ENCODE data around the gene P4HA2.

The P4HA2 gene

DNA sequence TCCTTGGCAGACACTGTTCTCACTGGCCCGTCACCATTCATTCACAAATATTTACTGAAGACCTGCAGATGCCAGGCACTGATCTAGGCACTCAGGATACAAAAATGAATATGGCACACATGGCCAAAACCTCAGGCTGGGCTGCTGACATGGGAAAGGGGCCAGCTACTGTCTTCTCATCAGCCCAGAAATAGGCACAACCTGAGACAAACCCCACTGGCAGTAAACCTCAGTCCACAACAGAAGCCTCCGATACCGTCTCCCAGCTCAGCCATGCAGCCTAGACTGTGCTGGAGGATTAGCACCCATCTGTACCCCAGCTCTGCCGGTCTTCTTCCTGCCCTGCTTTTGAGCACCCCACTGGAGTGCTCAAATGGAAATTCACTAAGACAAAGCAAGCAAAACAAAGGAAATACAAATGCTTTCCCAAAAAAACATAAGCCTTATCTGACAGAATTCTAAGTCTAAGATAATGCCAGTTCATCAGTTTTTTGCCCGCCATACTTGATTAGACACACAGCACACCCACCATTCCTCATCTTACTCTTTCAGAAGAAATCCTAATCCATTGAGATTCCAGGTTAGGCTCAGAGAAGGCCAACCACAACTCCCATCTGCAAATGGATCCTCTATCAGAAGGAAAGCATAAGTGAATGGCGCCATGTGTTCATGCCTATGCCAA is 8.2 kb downstream of the P4HA2 start:
- Histone ChIP-seq H3K9ac (ENCODE audit: low read depth, low read length) (no peak overlapping the region), H3K9me3 (ENCODE audit: insufficient read depth, low read depth, low read length) (no peaks in the 10 kb centered on the region), H3K36me3 (ENCODE audit: insufficient read depth, low read length) (no peaks in the 10 kb centered on the region), H3K27me3 (ENCODE audit: insufficient read depth, low read length) (no peaks in the 10 kb centered on the region), H3K4me1 (ENCODE audit: insufficient read depth, low read length) (no peaks in the 10 kb centered on the region), H3K27ac (ENCODE audit: low read depth, low read length) (no peak overlapping the region), H3K4me3 (ENCODE audit: low read length) (no peak overlapping the region)
- 91% methylated on average over 6 of the region's 6 CpGs for WGBS

DNA sequence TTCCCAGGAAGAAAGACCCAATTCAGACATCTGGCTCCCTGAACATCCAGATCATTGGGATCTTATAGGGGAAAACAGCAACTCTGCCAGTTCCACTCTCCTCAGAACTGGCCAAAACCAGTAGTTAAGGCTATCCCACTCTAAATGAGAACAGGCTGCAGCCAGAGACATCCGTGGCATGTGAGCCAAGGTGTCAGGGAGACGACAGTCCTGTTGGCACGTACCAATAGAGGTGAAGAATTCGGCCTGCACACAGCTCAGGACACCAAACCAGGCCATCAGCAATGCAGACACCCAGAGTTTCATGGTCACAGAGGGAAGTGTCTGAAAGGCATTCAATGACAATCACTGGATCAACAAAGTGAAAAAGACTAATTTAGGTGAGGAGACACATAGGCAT is 9.3 kb downstream of the P4HA2 start:
- Histone ChIP-seq H3K4me1 (ENCODE audit: insufficient read depth, low read length) (no peaks in the 10 kb centered on the region), H3K4me3 (ENCODE audit: low read length) (no peak overlapping the region), H3K36me3 (ENCODE audit: insufficient read depth, low read length) (no peaks in the 10 kb centered on the region), H3K27ac (ENCODE audit: low read depth, low read length) (no peak overlapping the region), H3K9me3 (ENCODE audit: insufficient read depth, low read depth, low read length) (no peaks in the 10 kb centered on the region), H3K27me3 (ENCODE audit: insufficient read depth, low read length) (no peaks in the 10 kb centered on the region), H3K9ac (ENCODE audit: low read depth, low read length) (no peak overlapping the region)
- 89% methylated on average over 4 of the region's 4 CpGs for WGBS

DNA sequence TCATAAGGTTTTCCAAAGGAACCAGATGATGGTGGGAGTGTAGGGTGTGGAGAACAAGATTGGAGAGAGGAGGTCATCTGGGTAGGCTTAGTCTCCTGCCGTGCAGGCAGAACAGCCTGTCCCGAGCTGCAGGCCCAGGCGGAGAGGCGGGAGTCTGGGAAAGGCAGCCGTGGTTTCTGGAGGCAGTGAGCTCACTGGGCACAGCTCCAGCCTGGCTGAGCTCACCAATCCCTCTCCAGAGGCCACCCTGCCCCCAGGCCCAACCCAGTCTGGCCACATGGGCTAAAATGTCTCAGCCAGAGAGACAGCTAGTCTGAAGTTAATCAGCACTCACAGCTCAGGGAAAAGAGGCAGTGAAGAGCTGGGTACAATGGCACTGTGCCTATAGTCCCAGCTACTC is 12.3 kb downstream of the P4HA2 start:
- no peaks in the 10 kb centered on the region for H3K27me3 ChIP-seq (ENCODE audit: insufficient read depth, low read length)
- H3K9me3 ChIP-seq (ENCODE audit: insufficient read depth, low read depth, low read length) = no peaks in the 10 kb centered on the region
- H3K27ac ChIP-seq (ENCODE audit: low read depth, low read length) = no peak overlapping the region
- H3K36me3 ChIP-seq (ENCODE audit: insufficient read depth, low read length) = no peaks in the 10 kb centered on the region
- no peak overlapping the region for H3K4me3 ChIP-seq (ENCODE audit: low read length)
- H3K4me1 ChIP-seq (ENCODE audit: insufficient read depth, low read length) = no peaks in the 10 kb centered on the region
- no peak overlapping the region for H3K9ac ChIP-seq (ENCODE audit: low read depth, low read length)
- whole genome bisulfite sequencing = 89% methylated on average over 5 of the region's 5 CpGs

GRCh38 chr5:132214491-132214890 is 13.2 kb downstream of the P4HA2 start:
- Histone ChIP-seq H3K4me1 (ENCODE audit: insufficient read depth, low read length) (no peaks in the 10 kb centered on the region), H3K9ac (ENCODE audit: low read depth, low read length) (no peak overlapping the region), H3K36me3 (ENCODE audit: insufficient read depth, low read length) (no peaks in the 10 kb centered on the region; the same call in 1 of the 2 replicates), H3K27me3 (ENCODE audit: insufficient read depth, low read length) (no peaks in the 10 kb centered on the region), H3K4me3 (ENCODE audit: low read length) (no peak overlapping the region), H3K27ac (ENCODE audit: low read depth, low read length) (no peak overlapping the region), H3K9me3 (ENCODE audit: insufficient read depth, low read depth, low read length) (no peaks in the 10 kb centered on the region)
- WGBS = 94% methylated on average over 4 of the region's 4 CpGs

GRCh38 chr5:132213666-132214065 is 14.0 kb downstream of the P4HA2 start:
- no peaks in the 10 kb centered on the region for H3K4me1 ChIP-seq (ENCODE audit: insufficient read depth, low read length)
- H3K9ac ChIP-seq (ENCODE audit: low read depth, low read length) = no peak overlapping the region
- H3K27me3 ChIP-seq (ENCODE audit: insufficient read depth, low read length) = no peaks in the 10 kb centered on the region
- 92% methylated on average over 7 of the region's 7 CpGs for WGBS
- no peaks in the 10 kb centered on the region for H3K9me3 ChIP-seq (ENCODE audit: insufficient read depth, low read depth, low read length)
- H3K4me3 ChIP-seq (ENCODE audit: low read length) = no peak overlapping the region
- H3K36me3 ChIP-seq (ENCODE audit: insufficient read depth, low read length) = no peaks in the 10 kb centered on the region; the same call in 1 of the 2 replicates
- H3K27ac ChIP-seq (ENCODE audit: low read depth, low read length) = no peak overlapping the region

DNA sequence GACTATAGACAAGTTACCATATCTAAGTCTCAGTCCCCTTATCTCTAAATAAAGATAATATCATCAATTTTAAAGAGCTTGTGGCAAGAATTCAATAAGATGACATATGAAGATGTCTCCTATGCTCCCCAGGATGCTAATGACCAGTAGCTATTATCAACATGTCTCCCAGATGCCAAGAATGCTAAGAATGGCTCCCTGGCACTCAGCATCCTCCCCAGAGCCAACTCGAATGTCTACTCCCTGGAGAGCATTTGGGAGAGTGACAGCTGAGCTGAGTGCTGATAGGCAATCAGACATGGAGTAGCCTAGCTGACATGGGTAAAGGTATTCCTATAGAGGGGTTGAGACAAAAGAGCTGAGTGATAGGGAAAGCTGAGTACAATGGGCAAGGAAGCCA is 15.9 kb downstream of the P4HA2 start:
- Histone ChIP-seq H3K27me3 (ENCODE audit: insufficient read depth, low read length) (no peaks in the 10 kb centered on the region), H3K9ac (ENCODE audit: low read depth, low read length) (no peak overlapping the region), H3K27ac (ENCODE audit: low read depth, low read length) (no peak overlapping the region), H3K9me3 (ENCODE audit: insufficient read depth, low read depth, low read length) (no peaks in the 10 kb centered on the region), H3K4me3 (ENCODE audit: low read length) (no peak overlapping the region), H3K4me1 (ENCODE audit: insufficient read depth, low read length) (peaks cover 7% of the 10 kb centered on the region), H3K36me3 (ENCODE audit: insufficient read depth, low read length) (peaks cover 6% of the 10 kb centered on the region; the same call in 1 of the 2 replicates)
- WGBS = 63% methylated on average over 1 of the region's 1 CpG

- Histone ChIP-seq H3K4me3 (ENCODE audit: low read length) (no peak overlapping the region), H3K27ac (ENCODE audit: low read depth, low read length) (no peak overlapping the region), H3K4me1 (ENCODE audit: insufficient read depth, low read length) (peaks cover 7% of the 10 kb centered on the region), H3K9me3 (ENCODE audit: insufficient read depth, low read depth, low read length) (no peaks in the 10 kb centered on the region), H3K36me3 (ENCODE audit: insufficient read depth, low read length) (peaks cover 6% of the 10 kb centered on the region; the same call in 1 of the 2 replicates), H3K27me3 (ENCODE audit: insufficient read depth, low read length) (no peaks in the 10 kb centered on the region), H3K9ac (ENCODE audit: low read depth, low read length) (no peak overlapping the region)
- WGBS = 97% methylated on average over 1 of the region's 1 CpG
Measured at GRCh38 chr5:132210944-132211343, 16.7 kb downstream of the P4HA2 start.

DNA sequence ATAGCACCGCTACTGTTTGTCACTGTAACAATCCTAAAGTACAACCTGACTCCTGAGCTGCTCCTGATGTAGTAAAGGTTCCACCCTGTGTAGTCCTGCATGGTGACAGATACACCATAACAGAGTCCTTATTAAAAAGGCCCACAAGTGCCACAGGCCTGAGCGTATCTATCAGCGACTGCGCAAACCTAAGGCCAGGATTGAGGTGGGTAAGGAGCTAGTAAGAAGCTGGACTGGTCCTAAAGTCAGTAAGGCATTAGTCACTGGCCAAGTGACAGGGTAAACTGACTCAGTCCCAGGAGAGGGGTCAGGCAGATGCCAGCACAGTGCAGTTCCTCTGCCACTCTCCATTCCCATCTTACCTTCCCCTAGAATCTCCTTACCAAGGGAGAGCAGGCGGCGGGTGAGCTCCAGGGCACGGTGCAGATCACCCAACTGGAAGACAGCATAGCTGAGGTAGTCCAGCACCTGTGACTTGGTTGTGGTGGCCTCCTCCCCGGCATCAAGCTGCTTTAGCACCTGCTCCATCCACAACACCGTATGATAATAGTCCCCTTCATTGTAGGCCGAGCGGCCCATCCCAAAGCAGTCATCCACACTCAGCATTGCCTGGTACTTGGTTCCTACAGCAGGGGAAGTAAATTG is 17.6 kb downstream of the P4HA2 start:
- WGBS = 96% methylated on average over 11 of the region's 11 CpGs
- no peak overlapping the region for H3K27ac ChIP-seq (ENCODE audit: low read depth, low read length)
- H3K4me1 ChIP-seq (ENCODE audit: insufficient read depth, low read length) = peaks cover 7% of the 10 kb centered on the region
- H3K36me3 ChIP-seq (ENCODE audit: insufficient read depth, low read length) = peaks cover 6% of the 10 kb centered on the region; the same call in 1 of the 2 replicates
- H3K9ac ChIP-seq (ENCODE audit: low read depth, low read length) = no peak overlapping the region
- no peaks in the 10 kb centered on the region for H3K27me3 ChIP-seq (ENCODE audit: insufficient read depth, low read length)
- H3K4me3 ChIP-seq (ENCODE audit: low read length) = no peak overlapping the region
- H3K9me3 ChIP-seq (ENCODE audit: insufficient read depth, low read depth, low read length) = no peaks in the 10 kb centered on the region

DNA sequence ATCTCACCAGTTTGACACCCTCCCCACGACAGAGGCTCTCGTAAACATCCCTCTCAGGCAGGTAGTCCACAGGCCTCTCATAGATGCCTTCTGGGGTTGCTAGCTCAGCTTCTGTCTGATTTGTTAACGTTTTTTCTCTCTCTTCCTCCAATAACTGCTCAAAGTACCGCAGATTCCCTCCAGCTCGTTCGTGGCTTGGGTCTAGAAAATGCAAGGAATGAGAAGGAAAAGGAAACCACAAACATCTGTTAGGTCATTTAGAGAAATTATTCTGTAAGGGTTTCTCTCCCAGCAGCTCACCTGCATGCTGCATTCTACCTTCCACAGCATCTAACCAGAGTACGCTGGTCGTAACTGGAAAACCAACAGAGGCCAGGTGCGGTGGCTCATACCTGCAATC is 18.5 kb downstream of the P4HA2 start:
- no peaks in the 10 kb centered on the region for H3K9me3 ChIP-seq (ENCODE audit: insufficient read depth, low read depth, low read length)
- no peak overlapping the region for H3K4me3 ChIP-seq (ENCODE audit: low read length)
- H3K27ac ChIP-seq (ENCODE audit: low read depth, low read length) = no peak overlapping the region
- peaks cover 6% of the 10 kb centered on the region; the same call in 1 of the 2 replicates for H3K36me3 ChIP-seq (ENCODE audit: insufficient read depth, low read length)
- WGBS = 95% methylated on average over 9 of the region's 9 CpGs
- H3K9ac ChIP-seq (ENCODE audit: low read depth, low read length) = no peak overlapping the region
- H3K4me1 ChIP-seq (ENCODE audit: insufficient read depth, low read length) = peaks cover 7% of the 10 kb centered on the region
- no peaks in the 10 kb centered on the region for H3K27me3 ChIP-seq (ENCODE audit: insufficient read depth, low read length)

GRCh38 chr5:132207778-132208177 is 19.9 kb downstream of the P4HA2 start:
- Histone ChIP-seq H3K9ac (ENCODE audit: low read depth, low read length) (no peak overlapping the region), H3K4me1 (ENCODE audit: insufficient read depth, low read length) (peaks cover 7% of the 10 kb centered on the region), H3K9me3 (ENCODE audit: insufficient read depth, low read depth, low read length) (no peaks in the 10 kb centered on the region), H3K36me3 (ENCODE audit: insufficient read depth, low read length) (peaks cover 6% of the 10 kb centered on the region; the same call in 1 of the 2 replicates), H3K27ac (ENCODE audit: low read depth, low read length) (no peak overlapping the region), H3K27me3 (ENCODE audit: insufficient read depth, low read length) (no peaks in the 10 kb centered on the region), H3K4me3 (ENCODE audit: low read length) (no peak overlapping the region)
- WGBS = 82% methylated on average over 5 of the region's 5 CpGs

DNA sequence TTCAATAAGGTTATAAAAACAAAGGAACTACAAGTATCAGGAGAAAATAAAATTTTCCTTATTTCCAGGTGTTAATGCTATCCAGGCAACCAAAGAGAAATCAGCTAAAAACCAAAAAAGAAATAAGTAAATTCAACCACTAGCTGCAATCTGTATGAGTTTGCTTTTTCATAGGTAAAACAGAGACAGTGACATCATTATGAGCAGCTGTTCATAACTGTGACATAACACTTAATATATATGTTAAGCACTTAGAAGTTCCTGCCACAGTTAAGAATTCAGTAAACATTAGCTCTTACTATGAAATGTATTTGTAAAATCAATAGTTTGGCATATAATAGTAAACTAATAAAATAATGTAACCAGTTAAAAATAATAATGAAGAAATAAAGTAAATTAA is 20.9 kb downstream of the P4HA2 start:
- H3K27me3 ChIP-seq (ENCODE audit: insufficient read depth, low read length) = no peaks in the 10 kb centered on the region
- peaks cover 7% of the 10 kb centered on the region for H3K4me1 ChIP-seq (ENCODE audit: insufficient read depth, low read length)
- peaks cover 6% of the 10 kb centered on the region; the same call in 1 of the 2 replicates for H3K36me3 ChIP-seq (ENCODE audit: insufficient read depth, low read length)
- H3K9ac ChIP-seq (ENCODE audit: low read depth, low read length) = no peak overlapping the region
- no peaks in the 10 kb centered on the region for H3K9me3 ChIP-seq (ENCODE audit: insufficient read depth, low read depth, low read length)
- no peak overlapping the region for H3K27ac ChIP-seq (ENCODE audit: low read depth, low read length)
- no peak overlapping the region for H3K4me3 ChIP-seq (ENCODE audit: low read length)

All from HUES64 (cell line).